Mammary epithelial cell (primary cell): ENCODE data around the gene SYTL2.

Experiments
- EZH2 ChIP-seq: IDR thresholded peaks from 2 replicates; pipeline ENCODE4 v1.6.1; 2012; ENCODE audit warnings: low read length, inconsistent platforms, borderline replicate concordance
- TF ChIP-seq, protein P1 (sequence below), 2 donors: IDR thresholded peaks in 1 of 2; conservative IDR thresholded peaks in 1 of 2; 2 replicates each; pipeline ENCODE4 v1.5.1; 2011 to 2012; ENCODE audit warnings: inconsistent platforms in 2 of 2, low read length in 2 of 2, mild to moderate bottlenecking in 2 of 2, control low read depth in 1 of 2, low read depth in 1 of 2; ENCODE audit not compliant: insufficient read depth in 1 of 2; ENCODE audit errors: extremely low read depth in 1 of 2

DNA sequence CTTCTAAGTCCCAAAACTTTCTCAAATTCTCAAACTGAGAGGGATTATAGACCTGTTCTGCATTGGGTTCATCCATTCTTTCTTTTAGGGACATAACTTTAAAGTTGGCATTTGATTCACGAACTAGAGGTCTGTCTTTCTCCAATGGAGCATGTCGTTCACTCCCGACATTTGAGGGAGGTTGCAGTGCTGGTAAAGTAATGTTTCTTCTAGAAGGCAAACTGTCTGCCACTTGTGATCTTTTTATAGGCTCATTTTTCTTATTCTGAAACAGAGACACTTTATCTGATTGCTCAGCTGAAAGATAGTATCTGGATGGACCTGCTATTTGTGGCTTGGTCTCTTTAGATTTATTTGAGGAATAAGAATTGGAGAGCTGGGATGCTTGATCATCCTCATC is 84.6 kb downstream of the SYTL2 start:
- TF ChIP-seq, protein P1, sequence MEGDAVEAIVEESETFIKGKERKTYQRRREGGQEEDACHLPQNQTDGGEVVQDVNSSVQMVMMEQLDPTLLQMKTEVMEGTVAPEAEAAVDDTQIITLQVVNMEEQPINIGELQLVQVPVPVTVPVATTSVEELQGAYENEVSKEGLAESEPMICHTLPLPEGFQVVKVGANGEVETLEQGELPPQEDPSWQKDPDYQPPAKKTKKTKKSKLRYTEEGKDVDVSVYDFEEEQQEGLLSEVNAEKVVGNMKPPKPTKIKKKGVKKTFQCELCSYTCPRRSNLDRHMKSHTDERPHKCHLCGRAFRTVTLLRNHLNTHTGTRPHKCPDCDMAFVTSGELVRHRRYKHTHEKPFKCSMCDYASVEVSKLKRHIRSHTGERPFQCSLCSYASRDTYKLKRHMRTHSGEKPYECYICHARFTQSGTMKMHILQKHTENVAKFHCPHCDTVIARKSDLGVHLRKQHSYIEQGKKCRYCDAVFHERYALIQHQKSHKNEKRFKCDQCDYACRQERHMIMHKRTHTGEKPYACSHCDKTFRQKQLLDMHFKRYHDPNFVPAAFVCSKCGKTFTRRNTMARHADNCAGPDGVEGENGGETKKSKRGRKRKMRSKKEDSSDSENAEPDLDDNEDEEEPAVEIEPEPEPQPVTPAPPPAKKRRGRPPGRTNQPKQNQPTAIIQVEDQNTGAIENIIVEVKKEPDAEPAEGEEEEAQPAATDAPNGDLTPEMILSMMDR (conservative IDR thresholded peaks at IDR 0.05 in 1 of 2, IDR thresholded peaks at IDR 0.05 in 1 of 2; ENCODE audit: extremely low read depth in 1 of 2, insufficient read depth in 1 of 2, low read depth in 1 of 2, low read length in 2 of 2), result no peak
- TF ChIP-seq EZH2, result no peak
